OCI-LY1 (cell line): ENCODE measurements around the gene KIF23.

Experiments used
- EZH2 ChIP-seq: fragments of 200-600 bp; sonication (generic), shearing (Covaris generic); IDR thresholded peaks from 2 replicates; pipeline ENCODE4 v1.8.0; 2017; ENCODE audit warnings: borderline replicate concordance, mixed run types, mild to moderate bottlenecking, antibody characterized with exemption, low read length, moderate library complexity, mixed read lengths
- TF ChIP-seq, protein P1 (sequence below): fragments of 200-600 bp; sonication (generic), shearing (Covaris generic); IDR thresholded peaks from 2 replicates; pipeline ENCODE4 v1.5.1; 2017; ENCODE audit warnings: mild to moderate bottlenecking, antibody characterized with exemption, low read length, moderate library complexity, mixed read lengths

DNA sequence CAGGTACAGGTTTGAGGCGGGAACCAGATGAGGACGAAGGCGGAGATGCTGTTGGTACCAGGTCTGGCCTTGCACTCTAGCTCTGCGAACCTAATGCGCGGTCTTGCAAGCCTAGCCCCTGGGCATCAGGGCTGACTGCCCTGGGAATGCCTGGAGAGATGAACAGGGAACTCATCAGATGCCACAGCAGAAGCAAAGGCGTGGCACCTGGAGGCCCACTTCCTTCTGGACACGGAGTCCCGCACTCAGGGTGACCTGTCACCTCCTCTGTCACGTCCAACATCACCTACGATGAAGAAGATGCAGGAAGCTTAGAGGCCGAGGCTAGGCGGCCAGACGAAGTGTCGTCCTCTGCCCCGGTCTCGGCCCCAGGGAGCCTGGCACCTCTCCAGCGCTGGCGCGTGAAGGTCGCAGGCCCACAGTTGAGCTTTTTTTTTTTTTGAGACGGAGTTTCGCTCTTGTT, 47.9 kb downstream of the KIF23 start:
- TF ChIP-seq EZH2: no peak
- TF ChIP-seq, protein P1, sequence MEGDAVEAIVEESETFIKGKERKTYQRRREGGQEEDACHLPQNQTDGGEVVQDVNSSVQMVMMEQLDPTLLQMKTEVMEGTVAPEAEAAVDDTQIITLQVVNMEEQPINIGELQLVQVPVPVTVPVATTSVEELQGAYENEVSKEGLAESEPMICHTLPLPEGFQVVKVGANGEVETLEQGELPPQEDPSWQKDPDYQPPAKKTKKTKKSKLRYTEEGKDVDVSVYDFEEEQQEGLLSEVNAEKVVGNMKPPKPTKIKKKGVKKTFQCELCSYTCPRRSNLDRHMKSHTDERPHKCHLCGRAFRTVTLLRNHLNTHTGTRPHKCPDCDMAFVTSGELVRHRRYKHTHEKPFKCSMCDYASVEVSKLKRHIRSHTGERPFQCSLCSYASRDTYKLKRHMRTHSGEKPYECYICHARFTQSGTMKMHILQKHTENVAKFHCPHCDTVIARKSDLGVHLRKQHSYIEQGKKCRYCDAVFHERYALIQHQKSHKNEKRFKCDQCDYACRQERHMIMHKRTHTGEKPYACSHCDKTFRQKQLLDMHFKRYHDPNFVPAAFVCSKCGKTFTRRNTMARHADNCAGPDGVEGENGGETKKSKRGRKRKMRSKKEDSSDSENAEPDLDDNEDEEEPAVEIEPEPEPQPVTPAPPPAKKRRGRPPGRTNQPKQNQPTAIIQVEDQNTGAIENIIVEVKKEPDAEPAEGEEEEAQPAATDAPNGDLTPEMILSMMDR: no peak
